HG03196 (cell line): Measurements from ENCODE around the gene RSPH9.

Experiments used
- ATAC-seq: cut with Tn5 transposase; IDR thresholded peaks from one replicate; pipeline ENCODE4 v1.9.1; 2021; ENCODE audit not compliant: unreplicated experiment

Gene RSPH9, protein sequence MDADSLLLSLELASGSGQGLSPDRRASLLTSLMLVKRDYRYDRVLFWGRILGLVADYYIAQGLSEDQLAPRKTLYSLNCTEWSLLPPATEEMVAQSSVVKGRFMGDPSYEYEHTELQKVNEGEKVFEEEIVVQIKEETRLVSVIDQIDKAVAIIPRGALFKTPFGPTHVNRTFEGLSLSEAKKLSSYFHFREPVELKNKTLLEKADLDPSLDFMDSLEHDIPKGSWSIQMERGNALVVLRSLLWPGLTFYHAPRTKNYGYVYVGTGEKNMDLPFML

DNA sequence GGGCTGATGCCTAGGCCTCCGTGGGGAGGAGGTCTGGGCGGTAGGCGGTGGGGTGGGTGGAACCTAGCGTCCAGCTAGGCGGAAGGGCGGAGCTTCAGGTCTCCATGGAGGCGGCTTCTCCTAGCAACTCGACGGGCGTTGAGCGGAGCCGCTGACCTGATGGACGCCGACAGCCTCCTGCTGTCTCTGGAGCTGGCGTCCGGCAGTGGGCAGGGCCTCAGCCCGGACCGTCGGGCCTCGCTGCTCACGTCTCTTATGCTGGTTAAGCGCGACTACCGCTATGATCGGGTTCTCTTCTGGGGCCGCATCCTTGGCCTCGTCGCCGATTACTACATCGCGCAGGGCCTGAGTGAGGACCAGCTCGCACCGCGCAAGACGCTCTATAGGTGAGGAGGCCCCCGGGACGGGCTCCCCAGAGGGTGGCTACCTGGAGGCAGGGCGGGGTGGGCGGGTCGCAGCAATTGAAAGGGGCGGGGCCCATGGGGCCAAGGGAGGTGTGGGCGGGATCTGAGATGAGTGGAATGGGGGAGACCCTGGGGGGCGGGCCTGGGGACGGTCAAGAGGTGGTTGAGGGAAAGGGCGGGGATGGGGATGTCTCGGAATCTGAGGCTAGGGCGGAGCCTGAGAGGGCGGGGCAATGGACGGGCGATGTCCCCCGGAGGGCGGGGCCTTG is at the start of gene RSPH9:
Gene RSPH9, plus strand, starts transcription at position 97 of the 673 bp plus-strand sequence. Its CDS starts 63 bp downstream, at position 160.
- peak; percentile 52 for ATAC-seq

DNA sequence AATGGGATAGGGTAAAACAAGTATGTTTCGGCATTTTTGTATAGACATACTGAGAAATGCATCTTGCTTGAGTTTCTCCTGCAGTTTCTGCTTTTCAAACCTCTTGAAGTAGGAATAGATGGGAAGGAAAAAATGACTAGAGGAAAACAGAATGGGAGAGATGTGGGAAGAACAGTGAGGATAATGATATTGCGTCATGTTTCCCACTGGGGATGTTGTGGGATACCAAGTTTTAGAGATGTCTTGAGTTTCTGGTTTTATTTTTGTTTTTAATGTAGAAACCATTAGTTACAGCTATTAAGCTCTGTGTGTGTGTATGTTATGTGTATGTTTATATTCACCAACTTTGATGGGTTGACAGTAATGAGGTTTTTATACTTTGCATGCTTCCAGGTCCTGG is 44.2 kb upstream of the RSPH9 start:
- no peak for ATAC-seq

DNA sequence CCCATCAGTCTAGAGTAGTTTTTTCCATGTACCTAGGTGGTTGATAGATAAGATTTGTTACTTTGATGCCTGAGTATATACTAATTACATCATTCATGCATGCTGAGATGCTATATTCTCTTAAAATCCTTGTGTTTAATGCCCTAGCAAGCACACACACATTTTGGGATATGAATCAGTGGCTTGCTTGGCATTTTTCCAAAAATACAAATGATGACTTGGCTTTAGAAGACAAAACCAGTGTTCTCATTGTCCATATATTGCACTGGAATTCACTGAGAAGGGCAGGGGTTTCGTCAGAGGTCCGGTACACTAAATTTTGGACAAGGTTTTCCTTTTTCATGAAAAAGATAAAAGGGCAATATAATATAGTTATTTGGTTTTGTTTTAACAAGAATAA is 40.7 kb upstream of the RSPH9 start:
- ATAC-seq: no peak

DNA sequence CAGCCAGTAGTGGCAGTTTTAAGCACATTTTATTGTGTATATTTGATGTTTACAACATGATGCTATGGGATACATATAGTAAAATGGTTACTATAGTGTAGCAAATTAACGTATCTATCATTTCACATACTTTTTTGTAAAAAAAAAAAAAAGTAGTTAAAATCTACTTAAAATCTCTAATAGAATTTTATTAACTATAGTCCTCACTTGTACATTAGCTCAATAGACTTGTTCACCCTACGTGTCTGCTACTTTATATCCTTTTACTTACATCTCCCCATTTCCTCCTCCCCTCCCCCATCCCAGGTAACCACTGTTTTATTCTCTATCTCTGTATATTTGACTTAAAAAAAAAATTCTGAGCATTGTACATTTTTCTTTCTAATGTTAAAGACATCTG is 38.8 kb upstream of the RSPH9 start:
- ATAC-seq: no peak

DNA sequence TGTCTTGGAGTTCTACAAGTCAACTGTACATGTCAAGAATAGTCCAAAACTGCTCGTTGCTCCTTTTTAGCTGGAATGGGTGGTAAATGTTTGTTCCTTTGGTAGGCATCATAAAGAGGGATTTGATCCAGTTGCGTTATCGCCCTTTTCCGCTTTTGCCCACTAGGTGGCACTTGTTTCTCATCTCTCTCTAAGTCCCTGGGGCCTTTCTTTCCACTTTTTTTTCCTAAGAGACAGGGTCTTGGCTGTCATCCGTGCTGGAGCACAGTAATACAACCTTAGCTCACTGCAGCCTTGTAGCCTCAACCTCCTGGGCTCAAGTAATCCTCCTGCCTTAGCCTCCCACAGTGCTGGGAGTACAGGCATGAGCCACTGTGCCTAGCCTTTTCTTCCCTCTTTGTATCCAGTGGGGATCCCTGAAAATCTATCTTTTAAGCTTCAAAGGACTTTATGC is 36.5 kb upstream of the RSPH9 start:
- ATAC-seq: no peak

DNA sequence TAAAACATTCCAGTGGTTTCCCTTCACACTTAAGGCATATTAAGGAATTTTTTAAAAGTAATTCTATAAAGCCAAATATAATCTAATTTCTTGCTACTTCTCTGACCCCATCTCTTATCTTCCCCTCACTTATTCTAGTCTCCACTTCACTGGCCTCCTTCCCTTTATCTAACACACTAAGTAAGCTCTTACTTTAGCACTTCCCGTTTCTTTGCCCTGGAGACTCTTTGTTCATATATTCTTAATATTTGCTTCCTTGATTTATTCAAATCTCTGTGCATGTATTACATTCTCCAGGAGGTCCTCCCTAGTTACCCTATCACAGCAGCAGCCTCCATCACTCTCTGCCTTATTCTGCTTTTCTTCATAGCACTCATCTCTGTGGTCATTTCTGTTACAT is 36.0 kb upstream of the RSPH9 start:
- ATAC-seq: no peak

DNA sequence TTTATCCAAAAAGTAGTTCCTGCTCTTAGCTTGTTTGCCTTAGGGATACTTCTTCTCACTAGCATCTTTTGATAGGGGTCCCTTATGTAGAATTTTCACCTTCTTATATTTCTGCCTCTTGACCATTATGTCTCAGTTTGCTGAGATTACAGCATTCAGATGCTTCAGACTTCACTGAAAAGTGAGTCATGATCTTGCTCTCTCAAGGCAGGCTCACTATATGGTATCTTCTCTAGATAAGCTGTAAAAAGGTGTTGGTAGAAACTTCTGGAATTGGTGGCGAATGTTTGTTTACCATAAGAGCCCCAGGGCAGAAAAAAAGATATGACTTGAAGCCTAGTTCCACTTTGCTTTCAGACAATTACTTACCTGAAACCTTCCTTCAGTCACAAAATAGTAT is 35.4 kb upstream of the RSPH9 start:
- no peak for ATAC-seq

DNA sequence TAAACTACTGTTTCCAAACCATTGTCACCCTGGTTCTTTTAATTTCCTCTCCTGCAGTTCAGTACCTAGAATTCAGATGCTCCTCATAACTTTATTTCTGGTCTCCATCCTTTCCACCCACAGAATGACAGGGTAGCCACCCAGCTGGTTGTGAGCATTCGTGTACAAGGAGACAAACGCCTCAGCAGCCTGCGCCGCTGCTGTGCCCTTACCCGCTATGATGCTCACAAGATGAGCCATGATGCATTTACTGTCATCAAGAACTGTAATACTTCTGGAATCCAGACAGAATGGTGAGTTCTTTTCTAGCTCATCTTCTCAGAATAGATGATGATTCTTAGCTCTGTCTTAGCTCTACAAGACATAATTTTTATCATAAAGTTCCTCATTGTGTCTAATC is 34.4 kb upstream of the RSPH9 start:
- ATAC-seq: no peak

DNA sequence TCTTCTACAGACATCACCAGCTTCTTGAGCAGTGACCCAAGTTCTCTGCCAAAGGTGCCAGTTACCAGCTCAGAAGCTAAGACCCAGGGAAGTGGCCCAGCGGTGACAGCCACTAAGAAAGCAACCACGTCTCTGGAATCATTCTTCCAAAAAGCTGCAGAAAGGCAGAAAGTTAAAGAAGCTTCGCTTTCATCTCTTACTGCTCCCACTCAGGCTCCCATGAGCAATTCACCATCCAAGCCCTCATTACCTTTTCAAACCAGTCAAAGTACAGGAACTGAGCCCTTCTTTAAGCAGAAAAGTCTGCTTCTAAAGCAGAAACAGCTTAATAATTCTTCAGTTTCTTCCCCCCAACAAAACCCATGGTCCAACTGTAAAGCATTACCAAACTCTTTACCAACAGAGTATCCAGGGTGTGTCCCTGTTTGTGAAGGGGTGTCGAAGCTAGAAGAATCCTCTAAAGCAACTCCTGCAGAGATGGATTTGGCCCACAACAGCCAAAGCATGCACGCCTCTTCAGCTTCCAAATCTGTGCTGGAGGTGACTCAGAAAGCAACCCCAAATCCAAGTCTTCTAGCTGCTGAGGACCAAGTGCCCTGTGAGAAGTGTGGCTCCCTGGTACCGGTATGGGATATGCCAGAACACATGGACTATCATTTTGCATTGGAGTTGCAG is 31.0 kb upstream of the RSPH9 start:
- ATAC-seq: no peak

DNA sequence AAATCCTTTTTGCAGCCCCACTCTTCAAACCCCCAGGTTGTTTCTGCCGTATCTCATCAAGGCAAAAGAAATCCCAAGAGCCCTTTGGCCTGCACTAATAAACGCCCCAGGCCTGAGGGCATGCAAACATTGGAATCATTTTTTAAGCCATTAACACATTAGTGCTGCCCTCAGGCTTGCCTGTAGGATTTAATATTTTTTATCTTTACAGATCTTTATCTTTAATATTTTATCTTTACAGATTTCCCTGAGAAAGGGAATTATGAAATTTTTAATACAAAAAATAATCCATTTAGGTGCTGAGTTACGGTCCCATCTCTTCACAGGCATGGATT is 30.5 kb upstream of the RSPH9 start:
- ATAC-seq: no peak

DNA sequence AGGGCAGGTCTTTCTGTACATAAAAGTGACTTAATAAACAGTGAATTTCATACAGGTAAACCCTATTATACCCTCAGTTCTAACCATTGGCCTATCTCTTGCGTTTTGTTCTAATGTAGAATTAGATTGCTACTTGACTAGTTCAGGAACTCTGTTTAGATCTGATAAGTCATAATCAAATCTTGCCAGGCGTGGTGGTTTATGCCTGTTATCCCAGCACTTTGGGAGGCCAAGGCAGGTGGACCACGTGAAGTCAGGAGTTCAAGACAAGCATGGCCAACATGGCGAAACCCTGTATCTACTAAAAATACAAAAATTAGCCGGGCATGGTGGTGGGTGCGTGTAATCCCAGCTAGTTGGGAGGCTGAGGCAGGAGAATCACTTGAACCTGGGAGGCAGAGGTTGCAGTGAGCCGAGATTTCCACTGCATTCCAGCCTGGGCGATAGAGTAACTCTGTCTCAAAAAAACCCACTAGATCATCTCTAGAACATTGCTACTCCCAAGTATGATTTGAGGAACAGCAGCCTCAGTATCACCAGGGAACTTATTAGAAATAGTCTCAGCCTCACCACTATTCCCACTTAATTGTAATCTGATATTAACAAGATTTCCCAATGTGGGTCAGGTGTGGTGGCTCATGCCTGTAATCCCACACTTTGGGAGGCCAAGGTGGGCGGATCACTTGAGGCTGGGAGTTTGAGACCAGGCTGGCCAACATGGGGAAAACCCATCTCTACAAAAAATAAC is 27.9 kb upstream of the RSPH9 start:
- ATAC-seq: no peak

DNA sequence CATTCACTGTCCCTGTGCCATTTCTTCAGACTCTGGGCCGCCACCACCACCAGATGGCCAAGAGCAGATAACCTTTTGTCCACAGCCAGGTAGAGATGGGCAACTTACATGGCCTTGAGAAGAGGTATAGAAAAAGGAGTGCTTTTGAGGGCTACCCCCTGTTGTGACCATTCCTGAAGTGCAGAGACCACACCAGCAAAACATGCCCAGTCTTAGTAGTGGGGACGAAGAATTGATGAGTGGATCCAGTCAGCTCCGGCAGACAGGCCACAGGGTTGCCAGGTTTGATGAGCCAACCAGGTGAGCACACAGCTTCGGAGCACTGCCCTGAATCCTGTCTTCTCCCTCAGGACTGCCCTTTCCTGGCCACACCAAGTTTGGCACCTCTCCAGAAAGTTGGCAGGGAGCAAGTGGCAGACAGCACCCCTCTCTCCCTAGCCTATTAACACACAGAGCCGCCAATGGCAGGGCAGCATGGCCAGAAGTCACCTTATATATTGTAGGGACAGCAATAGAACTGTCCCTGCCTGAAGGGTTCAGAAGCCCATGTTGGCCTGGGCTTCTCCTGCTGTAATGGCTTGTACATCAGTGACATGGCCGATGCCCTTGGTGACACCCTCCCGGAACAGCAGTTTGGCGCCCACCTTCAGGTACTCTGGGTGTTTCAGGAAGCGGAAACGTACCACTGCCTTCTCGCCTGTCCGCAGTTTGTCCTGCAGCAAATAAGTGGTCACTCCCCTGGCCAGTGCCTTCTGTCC is 23.6 kb upstream of the RSPH9 start:
- no peak for ATAC-seq

DNA sequence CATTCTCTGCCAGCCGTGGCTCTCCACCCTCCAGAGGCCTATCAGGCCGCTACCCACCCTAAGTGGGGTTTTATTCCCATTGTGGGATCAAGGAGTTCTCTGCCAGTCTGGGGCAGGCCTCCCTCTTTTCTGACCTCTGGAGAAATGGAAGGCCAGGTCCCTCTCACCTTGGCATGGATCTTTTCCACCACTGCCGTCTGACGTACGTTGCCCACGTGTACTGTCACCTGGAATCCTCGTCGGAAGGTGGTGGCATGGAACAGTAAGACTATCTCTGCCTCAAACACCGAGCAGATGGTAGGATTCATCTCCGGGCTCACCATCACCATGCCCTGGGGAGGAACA is 23.0 kb upstream of the RSPH9 start:
- no peak for ATAC-seq

DNA sequence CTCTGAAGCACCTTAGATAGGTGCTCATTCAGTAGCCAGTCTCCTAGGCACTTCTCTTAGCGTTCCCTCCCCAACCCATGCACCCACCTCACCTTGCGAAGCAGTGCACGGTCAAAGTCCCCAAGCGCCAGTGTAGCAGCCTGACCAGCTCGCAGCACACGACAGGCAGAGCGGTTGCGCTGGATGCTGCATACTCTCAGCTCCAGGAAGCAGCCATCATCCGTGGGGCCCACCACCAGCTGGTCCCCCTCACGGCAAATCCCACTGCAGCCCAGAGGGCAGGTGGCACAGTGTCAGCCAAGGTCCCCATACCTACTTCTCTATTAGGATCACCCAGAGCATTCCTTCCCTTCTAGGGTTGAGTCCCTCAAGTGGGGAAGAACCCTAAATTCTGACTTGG is 22.3 kb upstream of the RSPH9 start:
- ATAC-seq: no peak

DNA sequence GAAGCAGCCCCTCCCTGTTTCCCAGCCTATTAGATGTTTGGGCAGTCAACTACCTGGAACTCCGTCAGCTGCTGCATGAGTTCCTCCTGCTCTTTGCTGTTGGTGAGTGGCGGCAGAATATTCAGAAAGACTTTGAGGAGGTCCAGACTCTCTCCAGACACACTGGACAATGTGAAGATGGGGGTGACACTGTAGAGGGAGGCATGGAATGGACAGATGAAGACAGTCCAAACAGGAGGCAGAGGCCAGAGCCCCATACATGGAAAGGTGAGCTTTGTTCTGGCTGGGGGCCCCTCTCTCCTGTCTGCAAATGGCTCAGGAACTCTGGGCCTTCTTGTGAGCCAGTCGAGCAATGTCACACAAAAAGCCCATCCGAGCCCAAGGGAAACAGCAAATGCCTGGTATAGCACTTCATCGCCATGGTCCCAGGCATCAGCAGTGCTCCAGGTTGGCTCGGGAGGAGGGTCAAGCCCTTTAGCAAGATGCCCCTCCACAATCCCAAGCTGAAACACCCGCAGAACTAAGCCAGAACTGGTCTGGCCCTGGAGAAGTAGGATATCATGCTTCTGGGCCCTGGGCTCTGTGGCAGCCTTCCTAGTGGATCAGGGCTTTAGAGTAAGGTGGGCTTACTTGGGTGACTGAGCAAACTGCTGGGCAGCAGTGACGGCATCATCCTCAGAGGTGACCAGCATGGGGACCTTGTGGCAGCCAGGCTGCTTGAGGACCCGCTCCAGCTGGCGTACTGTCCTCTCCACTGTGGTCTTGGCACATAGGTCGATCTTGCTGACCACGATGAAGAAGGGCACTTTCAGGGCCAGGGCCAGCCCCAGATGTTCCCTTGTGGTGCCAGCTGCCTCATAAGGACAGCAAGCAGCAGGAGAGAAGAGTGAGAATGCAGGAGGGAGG is 20.7 kb upstream of the RSPH9 start:
- no peak for ATAC-seq

DNA sequence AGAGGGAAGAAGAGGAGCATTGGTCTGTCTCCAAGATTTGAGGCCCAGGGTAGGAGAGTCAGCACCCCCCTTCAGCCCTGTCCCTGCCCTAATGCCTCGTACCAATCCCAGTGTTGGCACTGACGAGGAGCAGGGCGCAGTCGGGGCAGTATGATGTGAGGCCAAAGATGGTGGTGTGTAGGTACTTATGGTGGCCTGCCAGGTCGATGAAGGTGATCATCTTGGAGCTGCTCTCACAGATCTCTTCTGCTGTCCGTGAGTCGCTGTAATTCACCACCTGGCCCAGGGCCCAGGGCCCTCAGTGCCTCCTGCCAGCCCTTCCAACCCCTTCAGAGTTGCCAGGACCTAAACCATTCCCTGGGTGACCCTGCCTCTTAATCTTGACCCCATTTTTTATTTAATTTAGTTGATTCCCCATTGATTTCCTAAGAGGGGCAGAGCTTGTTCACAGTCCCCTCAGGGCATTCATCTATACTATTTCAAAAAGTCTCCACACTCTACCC is 20.0 kb upstream of the RSPH9 start:
- ATAC-seq: no peak

DNA sequence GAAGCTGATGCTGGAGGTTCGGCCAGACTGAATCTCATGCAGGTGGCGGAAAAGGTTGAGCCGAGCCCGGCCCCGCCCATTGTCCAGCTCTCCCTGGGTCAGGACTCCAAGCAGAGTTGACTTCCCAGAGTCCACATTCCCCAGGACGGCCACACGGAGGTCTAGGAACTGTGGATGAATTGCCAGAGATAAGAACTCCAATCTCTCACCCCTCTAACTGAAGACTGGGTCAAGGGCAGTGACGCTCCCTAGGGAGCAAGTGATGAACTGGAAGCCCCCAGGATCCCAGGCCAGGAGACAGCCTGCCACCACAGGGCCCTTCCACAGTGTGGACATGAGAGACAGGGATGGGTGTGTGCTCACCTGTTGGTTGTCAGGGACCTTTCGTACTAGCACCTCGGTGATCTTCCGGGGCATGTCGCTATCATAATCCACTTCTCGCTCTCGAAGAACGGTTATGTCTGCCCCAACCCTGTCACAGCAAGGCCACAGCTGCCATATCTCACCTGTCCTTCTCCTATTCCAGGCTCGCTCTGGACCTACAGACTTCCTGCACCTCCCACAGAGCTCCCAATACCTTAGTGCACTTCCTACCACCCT is 19.3 kb upstream of the RSPH9 start:
- no peak for ATAC-seq

DNA sequence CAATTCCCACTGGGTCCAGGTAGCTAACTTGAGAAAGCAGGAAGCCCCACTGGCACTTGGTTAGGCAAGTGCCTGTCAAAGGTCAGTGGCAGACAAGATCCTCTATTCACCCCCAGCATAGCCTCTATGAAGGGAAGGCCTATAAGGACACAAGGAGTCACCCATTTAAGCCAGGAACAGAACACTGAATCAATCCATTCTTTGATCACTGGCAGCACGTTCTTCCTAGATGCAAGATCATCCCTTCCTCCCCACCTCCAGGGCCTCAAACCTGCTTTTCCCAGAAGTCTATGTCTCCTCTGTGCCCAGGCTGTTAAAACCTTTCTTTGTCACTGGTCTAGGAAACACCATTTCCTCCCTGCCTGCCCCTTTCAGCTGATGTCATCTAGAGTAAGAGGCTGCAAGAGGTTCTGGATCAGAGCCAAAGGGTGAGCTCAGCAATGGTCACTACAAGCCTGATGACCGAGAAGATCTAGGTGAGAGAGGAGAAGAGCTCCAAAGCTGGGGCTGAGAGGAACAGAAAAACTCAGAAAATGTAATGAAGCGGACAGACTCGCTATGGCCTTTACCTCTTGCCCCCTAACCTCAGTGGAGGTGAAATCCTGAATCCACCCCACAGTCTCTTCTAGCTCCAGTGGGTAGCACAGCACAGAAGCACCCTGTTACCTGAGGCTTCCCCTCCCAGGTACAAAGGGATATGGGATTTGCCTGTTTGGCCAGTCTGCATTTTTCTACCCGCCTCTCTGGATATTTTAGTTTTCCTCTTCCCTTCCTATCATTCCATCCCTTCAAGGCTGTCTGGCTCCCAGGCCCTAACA is 17.6 kb upstream of the RSPH9 start:
- no peak for ATAC-seq
